ENCODE results near the gene NKX6-2. TPM values are rescaled to one million over a fixed set of nuclear protein-coding genes. Genes with fewer than 3 reads are reported as not detected.
"Not testable (repeated sequence)": the region's sequence is repeated elsewhere in the genome, so short reads cannot be mapped to it uniquely, and the experiment has no call there.

Gene NKX6-2
- total RNA-seq, 2 experiments from 2014 or later: not detected

DNA sequence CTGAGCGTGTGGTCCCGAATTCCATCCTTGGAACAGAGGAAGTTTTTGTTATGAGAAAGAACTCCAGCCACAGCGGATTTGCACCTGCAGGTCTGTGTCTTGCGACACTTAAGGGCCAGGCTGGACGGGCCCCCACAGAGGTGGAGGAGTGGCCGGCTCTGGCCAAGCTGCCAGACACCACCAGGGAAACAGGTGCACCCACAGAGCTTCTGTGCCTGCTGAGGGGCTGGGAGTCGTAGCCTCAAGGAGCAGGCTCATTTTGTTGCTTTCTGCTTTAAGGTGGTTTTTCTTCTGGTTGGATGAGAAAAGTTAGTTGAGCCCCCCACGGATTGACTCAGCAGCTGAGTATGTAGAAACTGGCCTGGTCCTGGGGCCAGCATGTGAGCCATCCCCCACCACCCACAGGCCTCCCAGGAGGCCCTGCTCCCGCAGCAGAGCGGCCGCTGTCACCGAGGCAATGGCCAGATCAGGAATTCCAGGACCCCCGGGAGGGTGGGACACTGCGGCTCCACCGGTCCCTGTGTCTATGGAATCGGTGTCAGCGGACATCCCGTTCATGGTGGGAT, 41.9 kb downstream of the NKX6-2 start:
- Mint-ChIP-seq H3K9me3 (no peaks in the 10 kb centered on the region), H3K4me1 (ENCODE audit: low read depth) (no peaks in the 10 kb centered on the region), H3K4me3 (no peak overlapping the region), H3K36me3 (ENCODE audit: low read depth) (no peaks in the 10 kb centered on the region), H3K27ac (no peak overlapping the region), H3K27me3 (no peaks in the 10 kb centered on the region)
- no peak for ATAC-seq
- intact Hi-C loops (cut with micrococcal nuclease): no loop called here
- TF ChIP-seq CTCF (IDR thresholded peaks at IDR 0.05): no peak
- POLR2A ChIA-PET: no interaction called here
- CTCF ChIA-PET: no interaction called here
- no peak for DNase-seq

DNA sequence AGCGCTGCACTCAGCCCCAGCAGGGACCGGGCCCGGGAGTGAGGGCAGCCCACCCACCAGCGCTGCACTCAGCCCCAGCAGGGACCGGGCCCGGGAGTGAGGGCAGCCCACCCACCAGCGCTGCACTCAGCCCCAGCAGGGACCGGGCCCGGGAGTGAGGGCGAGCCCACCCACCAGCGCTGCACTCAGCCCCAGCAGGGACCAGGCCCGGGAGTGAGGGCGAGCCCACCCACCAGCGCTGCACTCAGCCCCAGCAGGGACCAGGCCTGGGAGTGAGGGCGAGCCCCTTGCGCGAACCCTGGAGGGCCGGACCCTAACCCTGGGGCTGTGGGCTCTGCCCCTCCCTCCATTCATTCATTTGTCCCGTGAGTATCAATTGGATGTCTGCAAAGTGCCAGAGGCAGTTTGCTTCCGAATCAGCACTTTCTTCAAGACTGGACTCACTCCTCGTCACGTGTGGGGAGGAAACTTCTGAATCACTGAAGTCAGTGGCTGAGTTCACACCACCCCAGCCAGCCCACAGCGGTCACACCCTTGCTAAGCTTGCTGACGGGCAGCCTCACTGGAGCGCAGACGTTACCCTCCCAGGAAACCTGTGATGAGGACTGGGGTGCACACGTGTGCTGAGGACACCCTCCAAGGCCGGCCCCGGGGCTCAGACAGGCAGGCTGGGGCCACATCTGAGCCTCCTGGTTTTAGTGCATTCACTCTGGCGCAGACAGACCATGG, 42.6 kb downstream of the NKX6-2 start:
- H3K4me1 Mint-ChIP-seq (ENCODE audit: low read depth); H3K36me3 Mint-ChIP-seq (ENCODE audit: low read depth); H3K27me3 Mint-ChIP-seq; H3K4me3 Mint-ChIP-seq; intact Hi-C loops (cut with micrococcal nuclease); H3K27ac Mint-ChIP-seq; DNase-seq; H3K9me3 Mint-ChIP-seq; CTCF ChIA-PET; ATAC-seq; POLR2A ChIA-PET: not testable (repeated sequence)

- Mint-ChIP-seq H3K4me1 (ENCODE audit: low read depth) (no peaks in the 10 kb centered on the region), H3K27me3 (no peaks in the 10 kb centered on the region), H3K4me3 (no peak overlapping the region), H3K27ac (no peak overlapping the region), H3K9me3 (no peaks in the 10 kb centered on the region), H3K36me3 (ENCODE audit: low read depth) (no peaks in the 10 kb centered on the region)
- intact Hi-C loops (cut with micrococcal nuclease): no loop called here
- DNase-seq: no peak
- POLR2A ChIA-PET: no interaction called here
- no peak for TF ChIP-seq CTCF (IDR thresholded peaks at IDR 0.05)
- CTCF ChIA-PET: no interaction called here
- ATAC-seq: no peak
These were observed 43.1 kb downstream of the NKX6-2 start for GRCh38 chr10:132742837-132743194.

DNA sequence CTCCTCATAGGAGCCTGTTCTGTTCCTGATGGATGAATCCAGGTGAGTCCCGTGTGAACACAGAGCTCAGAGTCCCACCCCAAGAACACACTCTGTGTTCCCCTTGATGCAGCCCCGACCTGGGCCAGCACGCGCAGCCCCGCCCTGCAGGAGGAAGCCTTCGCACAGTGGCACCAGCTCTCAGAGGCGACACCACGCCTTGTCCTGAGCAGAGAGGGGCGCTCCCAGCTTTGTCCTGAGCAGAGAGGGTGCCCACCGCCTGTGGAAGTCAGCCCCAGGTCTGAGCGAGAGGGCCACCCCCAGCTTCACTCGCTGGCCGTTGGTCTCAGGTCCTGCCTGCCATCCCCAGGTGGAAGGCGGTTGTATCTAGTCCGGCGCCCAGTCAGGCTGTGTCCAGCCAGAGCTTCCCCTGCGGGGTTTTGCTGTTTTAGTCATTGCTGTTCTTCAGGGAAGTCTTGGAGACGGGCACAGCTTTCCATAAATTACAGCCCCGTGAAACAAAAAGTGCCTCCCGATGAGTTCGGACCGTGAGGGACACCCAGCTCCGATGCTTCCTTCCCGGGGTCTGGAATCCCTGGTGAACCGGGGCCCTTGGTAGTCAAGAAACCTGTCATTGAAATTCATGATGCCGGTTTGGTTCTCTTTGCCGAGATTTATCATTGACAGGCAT, 43.6 kb downstream of the NKX6-2 start:
- intact Hi-C loops (cut with micrococcal nuclease): no loop called here
- H3K27me3 Mint-ChIP-seq: no peaks in the 10 kb centered on the region
- POLR2A ChIA-PET: no interaction called here
- no peak for TF ChIP-seq CTCF (IDR thresholded peaks at IDR 0.05)
- ATAC-seq (no peak), DNase-seq (no peak)
- H3K9me3 Mint-ChIP-seq: no peaks in the 10 kb centered on the region
- CTCF ChIA-PET: no interaction called here
- no peak overlapping the region for H3K27ac Mint-ChIP-seq
- no peaks in the 10 kb centered on the region for H3K4me1 Mint-ChIP-seq (ENCODE audit: low read depth)
- no peak overlapping the region for H3K4me3 Mint-ChIP-seq
- H3K36me3 Mint-ChIP-seq (ENCODE audit: low read depth): no peaks in the 10 kb centered on the region

- H3K9me3 Mint-ChIP-seq: no peaks in the 10 kb centered on the region
- no peaks in the 10 kb centered on the region for H3K4me1 Mint-ChIP-seq (ENCODE audit: low read depth)
- DNase-seq (no peak), ATAC-seq (no peak)
- ChIA-PET POLR2A (no interaction called here), CTCF (no interaction called here)
- TF ChIP-seq CTCF (IDR thresholded peaks at IDR 0.05): no peak
- H3K36me3 Mint-ChIP-seq (ENCODE audit: low read depth): no peaks in the 10 kb centered on the region
- no peak overlapping the region for H3K4me3 Mint-ChIP-seq
- no peak overlapping the region for H3K27ac Mint-ChIP-seq
- intact Hi-C loops (cut with micrococcal nuclease): no loop called here
- H3K27me3 Mint-ChIP-seq: no peaks in the 10 kb centered on the region
These were observed 45.4 kb downstream of the NKX6-2 start for GRCh38 chr10:132740588-132740987.

Measured in activated CD8-positive, alpha-beta T cell treated with anti-CD3 and anti-CD28 coated beads for 36 hours (primary cell).